GM21447 (cell line): ENCODE results near the gene RNF213.
"Not testable (repeated sequence)": the region's sequence is repeated elsewhere in the genome, so short reads cannot be mapped to it uniquely, and the experiment has no call there.

Experiments
- ATAC-seq: cut with Tn5 transposase; IDR thresholded peaks from one replicate; pipeline ENCODE4 v1.9.1; 2021; ENCODE audit not compliant: unreplicated experiment

RNF213 gene

DNA sequence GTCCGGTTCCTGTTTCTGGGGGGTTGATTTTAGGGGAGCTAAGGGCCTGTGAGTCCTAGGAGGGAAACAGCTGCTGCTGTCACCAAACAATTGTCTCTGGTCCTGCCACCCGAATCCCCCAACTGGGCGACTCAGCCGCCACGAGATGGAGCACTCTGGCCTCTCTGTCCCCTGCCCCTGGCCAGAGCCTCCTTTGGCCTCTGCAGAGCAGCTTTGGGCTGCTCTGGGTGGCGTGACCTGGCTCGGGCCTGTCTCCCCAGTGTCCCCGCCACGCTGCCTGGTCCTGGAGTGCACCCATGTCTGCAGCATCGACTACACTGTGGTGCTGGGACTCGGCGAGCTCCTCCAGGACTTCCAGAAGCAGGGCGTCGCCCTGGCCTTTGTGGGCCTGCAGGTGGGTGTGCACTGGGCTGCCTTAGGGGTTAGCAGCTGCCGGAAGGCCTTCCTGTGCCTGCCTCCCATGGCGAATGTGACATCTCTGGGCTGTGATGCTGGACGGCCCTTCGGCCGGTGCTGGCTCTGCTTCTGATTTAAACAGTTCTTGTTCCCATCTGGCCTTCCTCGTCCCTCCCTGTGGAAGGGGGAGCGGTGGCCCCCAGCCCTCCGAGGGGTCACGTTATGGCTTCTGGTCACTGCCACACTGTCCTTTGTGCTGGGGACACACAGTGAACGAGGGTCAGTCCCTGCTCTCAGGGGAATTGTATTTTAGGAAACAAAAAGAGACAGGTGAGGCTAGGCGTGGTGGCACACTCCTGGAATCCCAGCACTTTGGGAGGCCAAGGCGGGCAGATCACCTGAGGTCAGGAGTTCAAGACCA is 11.6 kb upstream of the RNF213 start:
- ATAC-seq, result no peak

DNA sequence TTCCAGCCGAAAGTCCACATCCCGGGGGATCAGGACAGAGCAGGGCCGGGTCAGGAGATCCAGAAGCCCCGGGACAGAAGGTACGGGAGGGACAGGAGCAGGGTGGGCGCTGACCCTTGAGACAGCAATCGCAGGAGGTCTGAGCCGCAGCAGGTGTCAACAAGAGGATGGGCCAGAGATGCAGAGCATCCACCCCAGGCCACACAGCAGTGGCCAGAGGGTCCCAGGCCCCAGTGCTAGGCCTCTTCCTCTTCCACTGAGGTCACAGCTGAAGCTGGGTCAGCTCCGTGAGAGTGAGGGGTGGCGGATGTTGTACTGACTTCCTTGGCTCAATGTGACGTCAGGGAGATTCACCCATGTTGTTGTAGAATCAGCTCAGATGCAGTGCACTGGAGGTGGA is 8.7 kb upstream of the RNF213 start:
- ATAC-seq, result no peak

DNA sequence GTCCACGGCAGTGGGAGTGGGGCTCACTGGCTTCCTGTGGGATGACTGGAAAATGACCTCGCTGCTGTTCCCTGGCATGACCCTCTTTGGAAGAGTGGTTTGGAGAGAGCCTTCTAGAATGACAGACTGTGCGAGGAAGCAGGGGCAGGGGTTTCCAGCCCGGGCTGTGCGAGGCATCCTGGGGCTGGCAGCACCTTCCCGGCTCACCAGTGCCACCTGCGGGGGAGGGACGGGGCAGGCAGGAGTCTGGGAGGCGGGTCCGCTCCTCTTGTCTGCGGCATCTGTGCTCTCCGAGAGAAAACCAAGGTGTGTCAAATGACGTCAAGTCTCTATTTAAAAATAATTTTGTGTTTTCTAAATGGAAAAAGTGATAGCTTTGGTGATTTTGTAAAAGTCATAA is 7.8 kb upstream of the RNF213 start:
- ATAC-seq, result no peak

DNA sequence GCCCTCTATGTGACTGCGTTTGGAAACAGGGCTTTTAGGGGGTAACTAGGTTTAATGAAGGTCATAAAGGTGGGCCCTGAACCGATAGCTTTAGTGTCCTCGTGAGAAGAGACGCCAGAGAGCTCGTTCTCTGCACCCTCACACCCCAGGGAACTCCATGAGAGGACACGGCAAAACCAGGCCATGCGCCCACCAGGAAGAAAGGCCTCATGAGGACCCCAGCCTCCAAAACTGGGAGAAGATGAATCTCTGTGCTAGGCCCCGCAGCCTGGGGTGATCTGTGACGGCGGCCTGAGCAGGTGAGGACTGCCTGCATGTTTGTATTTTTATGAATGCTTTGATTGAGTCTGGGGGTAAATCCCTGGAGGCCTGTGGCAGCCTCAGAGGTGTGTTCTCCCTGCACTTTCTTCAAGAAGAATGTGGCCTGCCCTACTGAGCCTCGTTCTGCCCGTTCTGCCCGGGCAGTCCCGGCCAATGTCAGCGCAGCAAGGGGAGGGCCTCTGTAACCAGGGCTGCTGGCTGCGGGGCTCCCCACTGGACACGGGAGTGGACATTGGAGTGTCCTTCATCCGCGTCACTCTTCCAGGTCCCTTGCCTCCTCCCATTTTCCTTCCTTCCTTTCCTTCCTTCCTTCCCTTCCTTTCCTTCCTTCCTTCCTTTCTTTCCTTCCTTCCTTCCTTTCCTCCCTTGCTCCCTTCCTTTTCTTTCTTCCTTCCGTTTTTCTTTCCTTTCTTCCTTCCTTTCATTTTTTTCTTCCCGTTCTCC is 6.8 kb upstream of the RNF213 start:
- no peak for ATAC-seq

DNA sequence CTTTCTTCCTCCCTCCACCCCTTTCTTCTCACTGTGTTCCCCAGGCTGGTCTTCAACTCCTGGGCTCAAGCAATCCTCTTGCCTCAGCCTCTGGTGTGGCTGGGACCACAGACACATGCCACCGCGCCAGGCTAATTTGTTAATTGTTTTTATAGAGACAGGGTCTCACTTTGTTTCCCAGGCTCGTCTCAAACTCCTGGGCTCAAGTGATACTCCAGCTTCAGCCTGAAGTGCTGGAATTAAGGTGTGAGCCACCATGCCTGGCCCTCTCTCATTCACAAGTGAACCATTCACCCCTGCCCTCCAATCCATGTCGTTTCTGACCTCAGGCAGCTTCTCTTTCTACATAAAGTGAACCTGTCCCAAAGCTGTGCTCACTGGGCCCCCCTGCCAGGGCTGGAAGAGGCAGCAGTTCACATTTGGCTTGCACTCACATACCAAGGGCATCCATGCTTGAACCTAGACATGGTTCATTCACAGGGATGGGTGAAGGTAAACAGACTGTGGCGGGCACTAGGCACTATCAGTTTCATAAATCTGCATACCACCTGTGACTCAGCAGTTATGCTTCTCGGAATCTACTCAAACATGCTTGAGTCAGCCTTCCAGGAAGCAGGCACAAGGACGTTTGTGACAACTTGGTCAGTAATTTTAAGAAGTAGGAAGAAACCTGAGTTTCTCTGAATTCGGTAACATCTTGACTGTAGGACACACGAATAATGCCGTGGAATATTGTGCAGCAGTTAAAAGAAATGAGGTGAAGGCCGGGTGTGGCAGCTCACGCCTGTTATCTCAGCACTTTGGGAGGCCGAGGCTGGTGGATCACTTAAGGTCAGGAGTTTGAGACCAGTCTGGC is 6.0 kb upstream of the RNF213 start:
- ATAC-seq, result peak; percentile 64

DNA sequence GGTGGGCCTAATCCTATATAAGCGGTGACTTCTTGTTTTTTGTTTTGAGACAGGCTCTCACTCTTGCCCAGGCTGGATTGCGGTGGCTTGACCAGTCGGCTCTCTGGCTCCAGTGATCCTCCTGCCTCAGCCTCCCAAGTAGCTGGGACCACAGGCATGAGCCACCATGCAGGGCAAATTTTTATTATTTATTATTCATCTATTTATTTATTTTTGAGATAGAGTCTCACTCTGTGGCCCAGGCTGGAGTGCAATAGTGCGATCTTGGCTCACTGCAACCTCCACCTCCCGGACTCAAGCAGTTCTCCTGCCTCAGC is 4.7 kb upstream of the RNF213 start:
- ATAC-seq, result no peak

DNA sequence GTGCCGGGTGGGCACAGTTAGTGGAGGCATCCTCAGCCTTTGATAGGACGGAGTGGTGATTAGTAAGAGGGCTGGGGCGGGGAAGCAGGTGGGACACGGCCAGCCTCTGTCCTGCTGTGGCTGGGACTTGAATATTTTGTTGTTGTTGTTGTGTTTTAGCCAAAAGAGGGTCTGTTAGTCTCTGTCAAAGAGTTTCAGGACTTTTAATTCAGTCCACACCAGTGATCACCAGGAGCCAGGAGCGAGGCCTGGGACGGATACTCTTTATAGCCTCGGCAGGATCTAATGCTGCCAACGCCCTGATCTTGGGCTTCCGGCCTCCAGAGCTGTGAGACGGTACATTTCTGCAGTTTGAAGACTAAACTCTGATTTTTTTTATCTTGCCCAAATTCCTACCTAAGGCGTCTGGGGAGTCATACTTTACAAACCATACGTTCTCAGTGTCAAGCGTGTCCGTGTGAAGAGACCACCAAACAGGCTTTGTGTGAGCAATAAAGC is 2.9 kb upstream of the RNF213 start:
- ATAC-seq, result no peak

DNA sequence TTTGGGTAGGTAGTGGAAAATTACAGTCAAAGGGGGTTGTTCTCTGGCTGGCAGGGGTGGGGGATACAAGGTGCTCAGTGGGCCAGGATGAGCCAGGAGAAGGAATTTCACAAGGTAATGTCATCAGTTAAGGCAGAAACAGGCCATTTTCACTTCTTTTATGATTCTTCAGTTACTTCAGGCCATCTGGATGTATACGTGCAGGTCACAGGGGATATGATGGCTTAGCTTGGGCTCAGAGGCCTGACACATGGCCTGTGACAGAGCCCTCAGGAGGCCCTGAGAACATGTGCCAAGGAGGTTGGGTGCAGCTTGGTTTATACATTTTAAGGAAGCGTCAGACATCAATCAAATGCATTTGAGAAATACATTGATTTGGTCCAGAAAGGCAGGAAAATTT is 2.4 kb upstream of the RNF213 start:
- not testable (repeated sequence) for ATAC-seq

DNA sequence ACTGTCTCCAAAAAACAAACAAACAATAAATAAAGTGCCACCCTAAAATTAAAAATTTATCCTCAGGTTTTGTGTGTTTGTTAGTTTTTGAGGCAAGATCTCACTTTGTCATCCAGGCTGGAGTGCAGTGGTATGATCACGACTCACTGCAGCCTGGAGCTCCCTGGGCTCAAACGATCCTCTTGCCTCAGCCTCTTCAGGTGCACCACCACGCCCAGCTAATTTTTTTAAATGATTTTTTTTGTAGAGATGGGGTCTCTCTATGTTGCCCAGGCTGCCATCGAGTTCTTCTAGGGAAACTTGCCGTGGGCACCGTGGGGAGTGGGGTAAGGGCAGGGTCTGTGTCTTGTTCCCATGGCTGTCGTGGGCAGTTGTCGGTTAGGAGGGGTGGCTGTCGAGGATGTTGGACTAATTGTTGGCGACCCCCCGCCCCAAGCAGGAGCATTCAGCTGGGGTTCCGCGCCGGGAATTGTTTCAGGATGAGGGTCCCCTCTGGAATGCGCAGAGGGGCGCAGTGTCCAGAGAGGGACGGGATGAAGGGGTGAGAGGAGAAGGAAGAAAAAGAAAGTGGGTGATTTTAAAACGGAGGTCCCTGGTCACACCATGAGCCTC is 1.1 kb upstream of the RNF213 start:
- ATAC-seq, result no peak

DNA sequence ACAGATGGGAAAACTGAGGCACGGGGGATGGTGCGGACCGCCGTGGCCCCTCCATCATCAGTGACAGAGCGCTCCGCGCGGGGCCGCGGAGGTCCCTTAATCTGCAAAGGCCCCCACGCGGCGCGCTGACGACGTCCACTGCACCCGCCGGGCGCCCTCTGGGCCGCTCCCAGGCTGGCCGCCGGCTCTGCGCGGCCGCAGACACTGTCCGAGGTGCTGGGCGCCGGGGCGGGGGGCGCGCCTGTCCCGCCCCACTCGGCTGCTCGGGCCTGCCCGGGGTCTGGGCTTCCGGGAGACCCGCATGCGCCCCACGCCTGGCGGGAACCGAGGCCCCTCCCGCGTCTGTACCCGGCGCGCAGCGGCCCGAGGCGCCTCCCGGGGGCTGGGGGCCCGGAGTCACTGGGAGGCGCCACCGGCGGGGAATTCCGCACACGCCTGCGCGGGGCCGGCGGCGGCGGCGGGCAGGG is 550 bp upstream of the RNF213 start:
- no peak for ATAC-seq

DNA sequence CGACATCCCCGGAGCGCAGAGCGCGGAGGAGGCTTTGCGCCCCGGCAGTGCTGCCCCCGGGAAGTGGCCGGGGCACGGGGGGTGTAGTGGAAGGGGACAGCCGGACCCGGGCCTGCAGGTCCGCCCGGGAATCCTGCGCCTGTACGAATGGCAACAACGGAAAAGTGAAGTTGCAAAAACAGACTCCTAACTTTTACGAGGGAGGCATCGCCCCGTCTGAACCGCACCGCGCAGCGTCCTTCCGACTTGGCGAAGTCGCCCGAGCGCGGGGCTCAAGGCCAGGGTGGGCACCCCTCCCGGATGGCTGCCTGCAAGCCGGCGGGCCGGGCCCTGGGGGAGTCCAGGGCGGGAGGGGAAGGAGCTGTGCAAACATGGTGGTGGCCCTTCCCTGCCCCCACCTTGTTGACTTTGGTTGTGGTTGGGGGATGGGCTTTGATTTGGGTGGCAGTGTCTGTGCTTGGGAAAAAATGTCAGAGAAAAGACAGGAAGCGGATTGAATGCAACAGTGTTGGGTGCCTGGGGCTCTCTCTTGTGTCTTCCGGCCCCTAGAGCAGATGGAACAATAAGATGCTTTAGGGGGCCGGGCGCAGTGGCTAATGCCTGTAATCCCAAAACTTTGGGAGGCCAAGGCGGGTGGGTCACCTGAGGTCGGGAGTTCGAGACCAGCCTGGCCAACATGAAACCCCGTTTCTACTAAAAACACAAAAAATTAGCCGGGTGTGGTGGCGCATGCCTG is 675 bp downstream of the RNF213 start:
- ATAC-seq, result no peak

DNA sequence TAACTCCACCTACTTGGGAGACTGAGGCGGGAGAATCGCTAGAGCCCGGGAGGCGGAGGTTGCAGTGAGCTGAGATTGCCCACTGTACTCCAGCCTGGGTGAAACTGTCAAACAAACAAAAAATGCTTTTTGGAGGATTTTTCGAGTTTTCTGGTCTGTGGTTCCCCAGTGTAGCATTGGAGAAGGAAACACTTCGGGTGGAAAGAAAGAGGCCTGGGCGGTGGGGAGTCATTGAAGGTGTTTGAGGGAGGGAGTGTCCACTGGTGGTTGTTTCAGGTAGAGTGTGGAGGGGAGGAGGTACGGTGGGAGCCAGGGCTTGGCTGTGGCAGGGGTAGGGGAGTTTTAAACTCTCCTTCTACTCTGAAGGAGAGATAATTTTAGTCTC is 1.2 kb downstream of the RNF213 start:
- no peak for ATAC-seq

DNA sequence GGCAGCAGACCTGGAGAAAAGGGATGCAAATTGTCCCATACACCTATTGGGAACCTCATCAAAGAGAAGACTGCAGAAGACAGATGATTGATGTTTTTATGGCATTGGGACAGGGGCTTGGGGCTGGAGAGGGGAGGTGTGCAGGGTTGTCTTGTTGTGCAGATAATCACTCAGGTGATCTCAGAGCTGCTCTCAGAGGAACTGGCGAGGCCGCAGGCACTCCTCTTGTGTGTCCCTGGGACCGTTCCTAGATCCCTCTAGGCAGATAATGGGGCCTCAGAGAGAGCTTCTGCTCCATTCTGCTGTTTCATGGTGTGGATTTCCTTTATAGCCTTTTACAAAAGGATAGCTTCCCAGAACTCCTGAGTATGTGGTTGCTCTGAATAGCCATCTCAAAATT is 1.6 kb downstream of the RNF213 start:
- ATAC-seq, result no peak

DNA sequence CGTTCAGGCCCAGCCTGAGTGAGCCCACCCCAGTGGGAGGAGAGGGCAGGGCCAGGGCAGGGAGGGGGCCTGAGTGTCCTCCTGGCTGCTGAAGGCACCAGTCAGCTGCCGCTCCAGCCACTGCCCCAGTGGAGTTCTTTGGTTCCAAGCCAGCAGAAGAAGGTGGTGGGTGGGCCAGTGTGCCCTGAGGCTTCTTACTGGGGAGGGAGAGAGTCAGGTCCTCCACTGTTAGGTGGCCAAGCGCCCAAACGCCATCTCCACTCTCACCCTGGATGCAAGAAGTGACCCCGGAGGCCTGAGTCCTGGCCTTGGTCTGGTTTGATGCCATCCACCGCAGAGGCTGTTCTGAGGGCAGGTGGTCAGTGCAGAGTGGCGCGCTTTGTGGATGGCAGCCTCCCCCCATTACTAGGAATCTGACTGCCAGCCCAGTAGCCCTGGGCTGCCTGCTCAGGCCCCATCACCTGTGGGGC is 2.2 kb downstream of the RNF213 start:
- no peak for ATAC-seq

DNA sequence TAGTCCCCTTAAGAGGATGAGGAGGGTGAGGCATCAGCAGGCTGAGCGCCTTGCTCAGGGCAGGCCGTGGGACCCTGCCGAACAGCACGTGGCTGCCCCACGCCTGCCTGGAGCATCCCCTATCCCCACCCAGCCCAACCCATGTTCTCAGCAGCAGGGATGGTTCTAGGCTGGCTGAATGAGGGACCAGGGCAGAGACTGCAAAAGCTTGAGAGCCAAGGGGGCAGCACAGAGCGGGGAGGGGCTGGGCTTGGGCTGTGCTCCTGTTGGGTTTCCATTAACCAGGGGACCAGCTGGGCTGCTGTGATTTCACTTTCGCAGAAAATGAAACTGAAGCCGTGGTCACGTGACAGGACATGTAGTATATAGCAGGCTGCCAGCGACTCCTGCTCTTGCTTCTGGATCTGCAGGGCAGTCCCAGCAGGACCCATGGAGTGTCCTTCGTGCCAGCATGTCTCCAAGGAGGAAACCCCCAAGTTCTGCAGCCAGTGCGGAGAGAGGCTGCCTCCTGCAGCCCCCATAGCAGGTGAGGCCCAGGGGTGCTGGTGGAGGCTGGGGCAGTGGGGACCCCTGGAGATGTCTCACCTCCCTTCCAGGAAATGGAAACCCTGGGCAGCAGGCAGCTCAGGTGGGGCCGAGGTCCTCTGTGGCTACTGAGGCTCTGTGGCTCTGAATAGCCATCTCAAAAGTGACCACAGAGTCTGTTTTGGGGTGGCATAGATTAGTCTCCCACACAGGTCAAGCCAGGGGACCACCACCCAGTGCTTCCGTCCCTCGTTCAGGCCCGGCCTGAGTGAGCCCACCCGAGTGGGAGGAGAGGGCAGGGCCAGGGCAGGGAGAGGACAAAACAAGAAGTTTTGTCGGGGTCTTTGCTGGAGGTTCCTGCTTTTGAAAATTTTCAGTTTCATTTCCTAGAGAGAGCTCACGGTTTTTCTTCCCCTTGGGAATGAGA is 2.9 kb downstream of the RNF213 start:
- ATAC-seq, result peak; percentile 42

DNA sequence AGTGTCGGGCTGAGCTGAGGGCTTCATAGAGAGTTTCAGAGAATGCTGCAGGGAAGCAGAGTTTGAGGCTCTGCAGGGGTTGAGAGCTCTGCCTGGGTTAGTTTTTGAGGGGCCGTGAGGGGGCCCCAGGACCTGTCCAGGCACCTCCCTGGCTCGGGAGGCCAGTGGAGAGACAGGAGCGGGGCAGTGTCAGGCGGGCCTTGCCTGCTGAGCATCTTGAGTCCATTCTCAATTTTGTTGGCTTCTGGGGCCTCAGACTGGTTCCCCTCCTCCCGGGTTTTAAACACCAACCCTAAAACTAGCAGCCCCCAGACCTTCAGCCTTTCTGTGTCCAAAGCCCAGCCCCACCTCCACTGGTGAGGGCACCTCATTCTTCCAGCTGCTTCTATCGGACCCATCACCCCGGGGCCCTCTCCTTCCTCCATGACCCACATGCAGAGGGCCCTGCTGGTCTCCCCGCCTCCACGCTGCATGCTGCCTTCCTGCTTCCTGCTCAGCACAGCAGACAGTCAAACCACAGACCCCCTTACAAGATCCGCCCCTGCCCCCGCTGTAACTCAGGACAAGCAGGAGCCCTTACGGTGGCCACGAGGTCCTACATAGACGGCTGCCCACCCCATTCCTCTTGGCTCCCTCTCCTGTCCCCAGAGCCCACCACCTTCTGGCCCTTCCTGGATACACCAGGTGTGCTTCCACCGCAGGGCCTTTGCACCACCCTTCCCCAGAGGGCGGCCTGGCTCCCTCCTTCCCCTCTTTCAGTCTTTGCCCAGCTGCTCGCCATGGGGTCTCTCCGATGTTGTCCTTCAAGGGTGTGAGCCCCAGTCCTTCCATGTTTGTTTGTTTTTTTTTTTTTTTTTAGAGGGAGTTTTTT is 3.8 kb downstream of the RNF213 start:
- no peak for ATAC-seq

DNA sequence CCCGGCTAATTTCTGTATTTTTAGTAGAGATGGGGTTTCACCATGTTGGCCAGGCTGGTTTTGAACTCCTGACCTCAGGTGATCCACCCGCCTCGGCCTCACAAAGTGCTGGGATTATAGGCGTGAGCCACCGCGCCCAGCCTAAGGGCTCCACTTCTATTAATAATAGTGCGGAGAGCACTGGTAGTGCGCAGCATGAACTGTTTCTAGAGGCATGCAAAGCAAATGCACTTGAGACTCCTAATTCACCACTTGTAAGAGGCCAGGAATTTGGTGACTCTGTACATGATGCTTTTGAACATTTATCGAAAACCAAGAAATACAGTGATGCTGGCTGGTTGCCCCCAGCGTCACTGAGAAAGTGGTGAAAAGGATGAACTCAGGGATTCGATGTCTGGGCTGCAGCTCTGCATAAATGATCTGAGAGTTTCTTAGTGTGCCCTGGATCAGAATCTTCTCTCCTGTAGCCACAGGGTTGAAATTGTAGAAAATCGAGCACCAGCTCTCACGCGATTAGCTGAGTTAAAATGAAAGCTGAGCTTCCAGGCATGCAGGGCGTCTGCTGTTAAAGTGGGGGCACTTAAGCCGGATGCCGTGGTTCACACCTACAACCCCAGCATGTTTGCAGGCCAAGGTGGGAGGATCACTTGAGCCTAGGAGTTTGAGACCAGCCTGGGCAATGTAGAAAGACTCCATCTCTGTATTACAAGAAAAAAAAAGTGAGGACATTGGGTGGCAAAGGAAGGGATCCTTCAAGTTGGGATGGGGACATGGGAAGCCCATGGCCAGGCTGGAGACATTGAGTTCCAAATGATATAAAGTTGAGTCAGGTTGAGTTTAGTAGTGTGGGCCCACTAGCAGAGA is 4.8 kb downstream of the RNF213 start:
- ATAC-seq, result no peak
